ENCODE data around the gene ARG2.

Gene ARG2

DNA sequence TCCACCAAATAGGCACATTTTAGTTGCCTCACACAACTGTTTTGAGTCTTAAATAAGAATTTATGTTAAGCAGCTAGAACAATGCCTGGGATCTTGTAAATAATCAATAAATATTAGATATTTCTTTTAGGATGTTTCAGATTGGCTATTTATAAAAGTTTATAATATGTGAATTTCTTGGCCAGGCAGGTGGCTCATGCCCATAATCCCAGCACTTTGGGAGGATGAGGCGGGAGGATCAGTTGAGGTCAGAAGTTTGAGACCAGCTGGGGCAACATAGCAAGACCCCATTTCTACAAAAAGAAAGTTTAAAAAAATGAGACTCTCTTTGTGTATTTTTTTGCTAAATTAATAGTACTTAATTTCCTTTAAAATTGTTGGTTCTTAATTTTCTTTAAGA is 21.8 kb downstream of the ARG2 start:
- no peak for DNase-seq (ENCODE audit: extremely low spot score)
- TF ChIP-seq CTCF (IDR thresholded peaks at IDR 0.05; ENCODE audit: control extremely low read depth, extremely low read depth, low read depth, missing control alignments) = no peak
- ChIA-PET POLR2A (no interaction called here), CTCF (interaction anchor here (0.9 to 1.3 kb wide), 2 partner anchors 10 to 63 kb away, joined by 3 to 6 read pairs; no protein-coding TSS in a partner anchor)

DNA sequence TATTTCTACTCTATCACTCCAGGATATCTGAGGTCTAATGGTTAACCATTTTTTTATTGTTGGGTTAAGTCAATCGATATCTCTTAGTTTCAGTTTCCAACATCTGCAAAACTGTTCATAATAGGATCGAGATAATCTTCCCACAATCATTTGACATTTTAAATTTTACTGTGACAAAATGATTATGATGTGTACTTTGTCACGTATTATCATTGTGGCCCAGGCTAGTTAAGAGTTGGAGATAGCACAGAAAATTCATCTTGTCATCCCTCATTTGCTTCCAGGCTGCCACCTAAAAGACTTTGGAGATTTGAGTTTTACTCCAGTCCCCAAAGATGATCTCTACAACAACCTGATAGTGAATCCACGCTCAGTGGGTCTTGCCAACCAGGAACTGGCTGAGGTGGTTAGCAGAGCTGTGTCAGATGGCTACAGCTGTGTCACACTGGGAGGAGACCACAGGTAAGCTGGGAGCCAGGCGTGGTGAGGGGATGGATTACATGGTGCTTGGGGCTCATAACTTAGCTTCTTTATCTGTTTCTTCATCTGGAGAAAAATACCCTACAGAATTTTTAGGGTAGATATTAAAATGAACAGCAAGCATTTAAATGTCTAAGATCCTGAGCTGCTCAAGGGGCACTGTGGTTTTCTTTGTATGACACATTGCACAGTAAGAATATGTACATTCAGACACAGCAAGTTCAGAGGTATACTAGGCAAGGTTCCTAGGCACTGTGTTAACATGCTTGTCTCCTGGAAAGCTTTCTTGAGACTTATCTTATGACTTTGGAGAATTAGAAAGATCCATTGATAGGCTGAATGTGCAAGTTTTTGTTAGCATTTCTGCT is 22.4 kb downstream of the ARG2 start:
- no peak for TF ChIP-seq CTCF (IDR thresholded peaks at IDR 0.05; ENCODE audit: control extremely low read depth, extremely low read depth, low read depth, missing control alignments)
- ChIA-PET CTCF (interaction anchor here (0.8 to 3.2 kb wide), 5 partner anchors 10 to 214 kb away, joined by 3 to 16 read pairs (median 3); partner anchors contain the start of genes ARG2 and PIGH), POLR2A (no interaction called here)
- no peak for DNase-seq (ENCODE audit: extremely low spot score)

DNA sequence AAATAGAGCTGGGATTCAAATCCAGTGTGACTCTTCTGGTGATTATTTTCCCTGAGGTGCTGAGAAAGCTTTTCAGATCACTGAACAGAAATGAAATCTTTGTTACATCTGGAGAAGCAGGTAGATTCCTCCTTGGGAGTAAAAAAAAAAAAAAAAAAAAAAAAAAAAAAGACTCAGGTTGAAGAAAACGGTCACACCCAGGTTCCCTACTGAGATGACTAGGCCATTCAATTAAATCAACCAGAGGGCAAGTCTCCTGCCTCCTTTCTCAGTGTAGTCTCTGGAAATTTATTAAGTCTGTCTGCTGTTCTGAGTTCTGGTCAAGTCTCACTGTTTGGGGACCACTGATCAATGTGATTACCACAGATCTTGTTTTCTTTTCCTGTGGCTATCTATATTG is 24.0 kb downstream of the ARG2 start:
- no peak for DNase-seq (ENCODE audit: extremely low spot score)
- POLR2A ChIA-PET = interaction anchor here (0.7 kb wide), 1 partner anchor 13 kb away, joined by 4 read pairs; no protein-coding TSS in a partner anchor
- TF ChIP-seq CTCF (IDR thresholded peaks at IDR 0.05; ENCODE audit: control extremely low read depth, extremely low read depth, low read depth, missing control alignments) = no peak
- CTCF ChIA-PET = interaction anchor here (0.8 to 3.2 kb wide), 10 partner anchors 8 to 216 kb away, joined by 3 to 16 read pairs (median 4); partner anchors contain the start of gene ARG2

DNA sequence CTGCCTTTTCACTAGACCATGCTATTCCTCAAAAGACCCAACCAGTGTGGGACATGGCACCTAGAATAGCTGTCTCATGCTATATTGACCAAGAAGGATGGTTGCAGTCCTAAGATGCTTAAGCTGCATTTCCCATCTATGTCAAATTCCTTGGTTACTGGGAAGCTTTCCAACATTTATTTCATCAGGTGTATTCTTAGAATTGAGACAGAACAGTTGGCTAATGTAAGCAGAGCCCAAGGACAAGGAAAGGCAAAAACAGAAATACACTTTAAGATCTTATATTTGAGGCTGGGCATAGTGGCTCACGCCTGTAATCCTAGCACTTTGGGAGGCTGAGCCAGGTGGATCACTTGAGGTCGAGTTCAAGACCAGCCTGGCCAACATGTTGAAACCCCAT is 24.7 kb downstream of the ARG2 start:
- DNase-seq (ENCODE audit: extremely low spot score) = no peak
- ChIA-PET CTCF (interaction anchor here (0.8 to 3.2 kb wide), 11 partner anchors 9 to 216 kb away, joined by 3 to 16 read pairs (median 3); partner anchors contain the start of gene ARG2), POLR2A (no interaction called here)
- no peak for TF ChIP-seq CTCF (IDR thresholded peaks at IDR 0.05; ENCODE audit: control extremely low read depth, extremely low read depth, low read depth, missing control alignments)

- CTCF ChIA-PET = interaction anchor here (1.5 to 3.2 kb wide), 5 partner anchors 8 to 59 kb away, joined by 5 to 16 read pairs (median 10); partner anchors contain the start of gene ARG2
- TF ChIP-seq CTCF (IDR thresholded peaks at IDR 0.05; ENCODE audit: control extremely low read depth, extremely low read depth, low read depth, missing control alignments) = no peak
- POLR2A ChIA-PET = no interaction called here
- no peak for DNase-seq (ENCODE audit: extremely low spot score)
Measured at GRCh38 chr14:67645414-67645813, 25.7 kb downstream of the ARG2 start.

- ChIA-PET CTCF (no interaction called here), POLR2A (no interaction called here)
- TF ChIP-seq CTCF (IDR thresholded peaks at IDR 0.05; ENCODE audit: control extremely low read depth, extremely low read depth, low read depth, missing control alignments) = no peak
- DNase-seq (ENCODE audit: extremely low spot score) = no peak
Measured at GRCh38 chr14:67646131-67646530, 26.4 kb downstream of the ARG2 start.

All from GM10248 (cell line).